Liver (tissue), 3 donors: Measurements from ENCODE around the gene USP5.

Experiments
- CTCF ChIP-seq: fragments of 150-350 bp; IDR thresholded peaks from 2 replicates; pipeline ENCODE4 v1.5.1; 2017; ENCODE audit warnings: improper control_type of control experiment, low read depth, low read length; ENCODE audit not compliant: missing input control
- FOXA1 ChIP-seq: IDR thresholded peaks from 2 replicates; pipeline ENCODE4 v1.6.1; 2016; ENCODE audit warnings: antibody characterized with exemption
- GABPA ChIP-seq, 2 donors: IDR thresholded peaks in 1 of 2; conservative IDR thresholded peaks in 1 of 2; 2 replicates each; pipeline ENCODE4 v1.6.1; 2016; ENCODE audit warnings: antibody characterized with exemption in 2 of 2, mild to moderate bottlenecking in 1 of 2, moderate library complexity in 1 of 2
- HNF4G ChIP-seq: IDR thresholded peaks from 2 replicates; pipeline ENCODE4 v1.6.1; 2016; ENCODE audit warnings: antibody characterized with exemption
- JUND ChIP-seq, 2 donors: IDR thresholded peaks; 2 replicates each; pipeline ENCODE4 v1.6.1; 2016; ENCODE audit warnings: antibody characterized with exemption in 2 of 2
- MAX ChIP-seq: IDR thresholded peaks from 2 replicates; pipeline ENCODE4 v1.6.1; 2016; ENCODE audit warnings: antibody characterized with exemption
- REST ChIP-seq: IDR thresholded peaks from 2 replicates; pipeline ENCODE4 v1.6.1; 2016; ENCODE audit warnings: antibody characterized with exemption, mild to moderate bottlenecking
- RXRA ChIP-seq, 2 donors: IDR thresholded peaks; 2 replicates each; pipeline ENCODE4 v1.6.1; 2017 to 2018; ENCODE audit warnings: antibody characterized with exemption in 2 of 2, mild to moderate bottlenecking in 1 of 2
- SP1 ChIP-seq: IDR thresholded peaks from 2 replicates; pipeline ENCODE4 v1.6.1; 2018; ENCODE audit warnings: antibody characterized with exemption, mild to moderate bottlenecking
- TAF1 ChIP-seq: conservative IDR thresholded peaks from 2 replicates; pipeline ENCODE4 v1.6.1; 2016; ENCODE audit warnings: antibody characterized with exemption, mild to moderate bottlenecking
- YY1 ChIP-seq: IDR thresholded peaks from 2 replicates; pipeline ENCODE4 v1.6.1; 2016; ENCODE audit warnings: antibody characterized with exemption, mild to moderate bottlenecking
- TF ChIP-seq, protein P1 (sequence below): IDR thresholded peaks from 2 replicates; pipeline ENCODE4 v1.6.1; 2016; ENCODE audit warnings: antibody characterized with exemption
- donor health status: healthy.
- donor health status: healthy.

DNA sequence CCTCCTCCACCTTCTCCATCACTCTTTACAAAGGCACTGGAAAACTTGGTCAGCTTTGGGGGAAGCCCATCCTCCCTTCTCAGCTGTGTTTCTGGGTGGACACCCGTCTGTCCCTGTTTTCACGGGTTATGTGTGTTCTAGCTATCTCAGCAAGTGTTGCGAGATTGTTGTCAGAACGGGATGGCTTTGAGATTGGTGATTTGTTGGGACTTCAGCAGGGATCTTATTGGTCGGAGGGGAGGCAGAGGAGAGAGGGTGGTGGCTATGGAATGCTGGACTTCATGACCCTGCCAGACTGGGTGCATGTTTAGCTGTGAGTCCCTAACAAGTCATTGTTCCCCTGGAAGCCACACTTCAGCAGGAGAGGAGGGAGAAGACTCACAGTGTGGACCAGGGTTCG is 2.1 kb downstream of the USP5 start:
- TF ChIP-seq SP1 (no peak), CTCF (no peak), RXRA (IDR thresholded peaks at IDR 0.05) (no peak), GABPA (IDR thresholded peaks at IDR 0.05 in 1 of 2, conservative IDR thresholded peaks at IDR 0.05 in 1 of 2) (no peak), JUND (IDR thresholded peaks at IDR 0.05) (no peak), YY1 (no peak), MAX (no peak), REST (no peak), TAF1 (no peak), HNF4G (no peak), FOXA1 (no peak)
- TF ChIP-seq, protein P1, sequence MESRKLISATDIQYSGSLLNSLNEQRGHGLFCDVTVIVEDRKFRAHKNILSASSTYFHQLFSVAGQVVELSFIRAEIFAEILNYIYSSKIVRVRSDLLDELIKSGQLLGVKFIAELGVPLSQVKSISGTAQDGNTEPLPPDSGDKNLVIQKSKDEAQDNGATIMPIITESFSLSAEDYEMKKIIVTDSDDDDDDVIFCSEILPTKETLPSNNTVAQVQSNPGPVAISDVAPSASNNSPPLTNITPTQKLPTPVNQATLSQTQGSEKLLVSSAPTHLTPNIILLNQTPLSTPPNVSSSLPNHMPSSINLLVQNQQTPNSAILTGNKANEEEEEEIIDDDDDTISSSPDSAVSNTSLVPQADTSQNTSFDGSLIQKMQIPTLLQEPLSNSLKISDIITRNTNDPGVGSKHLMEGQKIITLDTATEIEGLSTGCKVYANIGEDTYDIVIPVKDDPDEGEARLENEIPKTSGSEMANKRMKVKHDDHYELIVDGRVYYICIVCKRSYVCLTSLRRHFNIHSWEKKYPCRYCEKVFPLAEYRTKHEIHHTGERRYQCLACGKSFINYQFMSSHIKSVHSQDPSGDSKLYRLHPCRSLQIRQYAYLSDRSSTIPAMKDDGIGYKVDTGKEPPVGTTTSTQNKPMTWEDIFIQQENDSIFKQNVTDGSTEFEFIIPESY, result no peak
